ENCODE results near the gene FOXO6.

Gene FOXO6

DNA sequence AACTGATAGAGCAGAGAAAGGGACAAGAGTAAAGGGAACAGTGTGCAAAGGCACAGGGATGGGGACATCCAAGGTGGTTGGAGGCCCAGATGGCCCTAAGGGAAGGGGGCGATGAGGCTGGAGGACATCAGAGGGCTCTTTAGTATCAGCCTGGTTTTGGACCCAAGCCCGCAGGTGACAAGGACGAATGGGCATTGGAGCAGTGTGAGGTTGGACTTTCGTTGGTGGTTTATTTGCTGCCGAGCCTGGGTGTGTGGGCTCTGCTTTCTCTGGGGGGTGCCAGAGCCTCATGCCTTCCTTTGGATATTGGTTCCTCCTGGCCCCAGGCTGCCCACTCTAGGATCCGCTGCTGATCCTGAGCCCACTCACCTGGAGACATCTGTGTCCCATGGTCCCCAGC lies 12.1 kb downstream of the FOXO6 start:
- TF ChIP-seq, protein P1, sequence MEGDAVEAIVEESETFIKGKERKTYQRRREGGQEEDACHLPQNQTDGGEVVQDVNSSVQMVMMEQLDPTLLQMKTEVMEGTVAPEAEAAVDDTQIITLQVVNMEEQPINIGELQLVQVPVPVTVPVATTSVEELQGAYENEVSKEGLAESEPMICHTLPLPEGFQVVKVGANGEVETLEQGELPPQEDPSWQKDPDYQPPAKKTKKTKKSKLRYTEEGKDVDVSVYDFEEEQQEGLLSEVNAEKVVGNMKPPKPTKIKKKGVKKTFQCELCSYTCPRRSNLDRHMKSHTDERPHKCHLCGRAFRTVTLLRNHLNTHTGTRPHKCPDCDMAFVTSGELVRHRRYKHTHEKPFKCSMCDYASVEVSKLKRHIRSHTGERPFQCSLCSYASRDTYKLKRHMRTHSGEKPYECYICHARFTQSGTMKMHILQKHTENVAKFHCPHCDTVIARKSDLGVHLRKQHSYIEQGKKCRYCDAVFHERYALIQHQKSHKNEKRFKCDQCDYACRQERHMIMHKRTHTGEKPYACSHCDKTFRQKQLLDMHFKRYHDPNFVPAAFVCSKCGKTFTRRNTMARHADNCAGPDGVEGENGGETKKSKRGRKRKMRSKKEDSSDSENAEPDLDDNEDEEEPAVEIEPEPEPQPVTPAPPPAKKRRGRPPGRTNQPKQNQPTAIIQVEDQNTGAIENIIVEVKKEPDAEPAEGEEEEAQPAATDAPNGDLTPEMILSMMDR (IDR thresholded peaks at IDR 0.05; ENCODE audit: low read length): no peak
- no peak for TF ChIP-seq EZH2 (IDR thresholded peaks at IDR 0.05; ENCODE audit: borderline replicate concordance, low read length)
- no peak overlapping the region for H3K27ac ChIP-seq (ENCODE audit: low read depth, low read length, poor library complexity, severe bottlenecking)

DNA sequence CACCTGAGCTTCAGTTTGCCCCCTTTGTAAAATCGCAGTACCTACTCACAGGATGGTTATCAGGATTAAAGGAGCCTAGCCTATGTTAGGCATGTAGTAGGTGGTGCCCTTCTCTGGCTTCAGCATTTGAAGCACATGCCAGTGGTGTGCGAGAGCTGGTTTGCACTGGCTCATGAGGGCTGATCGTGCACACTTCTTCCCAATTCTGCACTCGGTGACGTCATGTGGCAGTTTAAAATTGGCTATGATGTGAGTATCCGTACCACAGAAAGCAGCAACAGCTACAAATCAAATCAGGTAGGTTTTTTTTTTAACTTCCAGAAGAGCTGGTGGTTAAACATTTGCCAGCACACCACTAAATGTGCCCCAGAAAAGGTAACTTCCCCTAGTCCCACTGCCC lies 13.5 kb downstream of the FOXO6 start:
- no peaks in the 10 kb centered on the region; the same call in 1 of the 2 replicates for H3K27me3 ChIP-seq (ENCODE audit: insufficient read depth, low read length)
- no peak overlapping the region for H3K9ac ChIP-seq (ENCODE audit: low read length)
- no peaks in the 10 kb centered on the region for H3K9me3 ChIP-seq (ENCODE audit: low read length)
- no peaks in the 10 kb centered on the region for H3F3A ChIP-seq (ENCODE audit: insufficient read depth, low read length)
- H3K4me1 ChIP-seq (ENCODE audit: insufficient read depth, low read length, severe bottlenecking): no peaks in the 10 kb centered on the region
- no peak overlapping the region for H3K4me2 ChIP-seq (ENCODE audit: low read length)
- no peaks in the 10 kb centered on the region for H4K20me1 ChIP-seq (ENCODE audit: insufficient read depth, low read length)
- no peak overlapping the region for H2AFZ ChIP-seq (ENCODE audit: low read length)
- no peaks in the 10 kb centered on the region for H3K36me3 ChIP-seq (ENCODE audit: insufficient read depth, low read length)
- no peak overlapping the region for H3K27ac ChIP-seq (ENCODE audit: low read depth, low read length, poor library complexity, severe bottlenecking)
- no peaks in the 10 kb centered on the region for H3K79me2 ChIP-seq (ENCODE audit: insufficient read depth, low read length)
- H3K9me2 ChIP-seq (ENCODE audit: low read depth, low read length): no peaks in the 10 kb centered on the region
- no peak overlapping the region for H3K4me3 ChIP-seq (ENCODE audit: low read depth, low read length, poor library complexity, severe bottlenecking)
- TF ChIP-seq, protein P1 (IDR thresholded peaks at IDR 0.05; ENCODE audit: low read length): no peak
- no peak for TF ChIP-seq EZH2 (IDR thresholded peaks at IDR 0.05; ENCODE audit: borderline replicate concordance, low read length)

More for the DNA sequence above, 12.1 kb downstream of the FOXO6 start:
- H3K4me3 ChIP-seq (ENCODE audit: low read depth, low read length, poor library complexity, severe bottlenecking): no peak overlapping the region
- H4K20me1 ChIP-seq (ENCODE audit: insufficient read depth, low read length): no peaks in the 10 kb centered on the region
- H3K4me2 ChIP-seq (ENCODE audit: low read length): no peak overlapping the region
- no peaks in the 10 kb centered on the region for H3K9me2 ChIP-seq (ENCODE audit: low read depth, low read length)
- no peaks in the 10 kb centered on the region for H3F3A ChIP-seq (ENCODE audit: insufficient read depth, low read length)
- H3K4me1 ChIP-seq (ENCODE audit: insufficient read depth, low read length, severe bottlenecking): no peaks in the 10 kb centered on the region
- H3K9ac ChIP-seq (ENCODE audit: low read length): no peak overlapping the region
- no peaks in the 10 kb centered on the region for H3K9me3 ChIP-seq (ENCODE audit: low read length)
- no peaks in the 10 kb centered on the region for H3K36me3 ChIP-seq (ENCODE audit: insufficient read depth, low read length)
- no peak overlapping the region for H2AFZ ChIP-seq (ENCODE audit: low read length)
- H3K79me2 ChIP-seq (ENCODE audit: insufficient read depth, low read length): no peaks in the 10 kb centered on the region
- no peaks in the 10 kb centered on the region; the same call in 1 of the 2 replicates for H3K27me3 ChIP-seq (ENCODE audit: insufficient read depth, low read length)

DNA sequence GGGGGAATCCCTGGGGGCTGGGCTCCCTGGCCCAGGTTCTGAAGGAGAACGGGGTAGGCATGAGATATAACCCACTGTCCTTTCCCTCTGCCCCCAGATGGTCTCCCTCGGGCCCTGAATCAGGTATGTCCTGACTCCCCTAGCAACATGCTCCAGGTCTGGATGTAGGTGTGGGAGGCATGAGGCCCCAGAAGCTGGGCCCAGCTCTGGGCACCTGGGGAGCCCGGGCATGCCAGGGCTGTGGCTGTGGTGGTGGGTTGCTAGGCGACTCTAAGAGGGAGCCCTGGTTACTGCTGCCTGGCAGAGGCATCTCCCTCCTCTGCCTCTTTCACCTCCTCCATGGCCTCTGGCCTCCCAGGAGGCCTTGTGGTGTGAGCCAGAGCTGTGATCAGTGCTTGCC lies 16.2 kb downstream of the FOXO6 start:
- Histone ChIP-seq H3F3A (ENCODE audit: insufficient read depth, low read length) (no peaks in the 10 kb centered on the region), H2AFZ (ENCODE audit: low read length) (no peak overlapping the region), H3K4me1 (ENCODE audit: insufficient read depth, low read length, severe bottlenecking) (no peaks in the 10 kb centered on the region), H3K9me3 (ENCODE audit: low read length) (no peaks in the 10 kb centered on the region), H3K27me3 (ENCODE audit: insufficient read depth, low read length) (no peaks in the 10 kb centered on the region; the same call in 1 of the 2 replicates), H4K20me1 (ENCODE audit: insufficient read depth, low read length) (no peaks in the 10 kb centered on the region), H3K79me2 (ENCODE audit: insufficient read depth, low read length) (no peaks in the 10 kb centered on the region), H3K9ac (ENCODE audit: low read length) (no peak overlapping the region), H3K36me3 (ENCODE audit: insufficient read depth, low read length) (no peaks in the 10 kb centered on the region), H3K27ac (ENCODE audit: low read depth, low read length, poor library complexity, severe bottlenecking) (no peak overlapping the region), H3K4me2 (ENCODE audit: low read length) (no peak overlapping the region), H3K9me2 (ENCODE audit: low read depth, low read length) (no peaks in the 10 kb centered on the region), H3K4me3 (ENCODE audit: low read depth, low read length, poor library complexity, severe bottlenecking) (no peak overlapping the region)
- TF ChIP-seq, protein P1 (IDR thresholded peaks at IDR 0.05; ENCODE audit: low read length): no peak
- TF ChIP-seq EZH2 (IDR thresholded peaks at IDR 0.05; ENCODE audit: borderline replicate concordance, low read length): no peak
